ENCODE measurements around the gene TARS3.
A peak's percentile ranks its signal among the peaks of the same experiment; 100 is the strongest.
"Not testable (repeated sequence)": the region's sequence is repeated elsewhere in the genome, so short reads cannot be mapped to it uniquely, and the experiment has no call there.

TARS3 gene

GRCh38 chr15:101723874-101724674 lies at the start of gene TARS3:
Gene TARS3 (minus strand): TSS chr15:101724473. CDS start chr15:101724387, 86 bp downstream.
- DNase-seq (ENCODE audit: low spot score in 2 of 2) (peak; percentile 83 to 85), ATAC-seq (ENCODE audit: low read depth) (peak; percentile 86)
- Mint-ChIP-seq H3K4me3 (peak within 1 kb of the TSS; percentile 89), H3K27ac (peak within 1 kb of the TSS; percentile 67), H3K27me3 (no peaks in the 10 kb centered on the region), H3K9me3 (peaks cover 4% of the 10 kb centered on the region), H3K36me3 (peaks cover 20% of the 10 kb centered on the region), H3K4me1 (peaks cover 7% of the 10 kb centered on the region)

- Mint-ChIP-seq H3K36me3 (peaks cover 3% of the 10 kb centered on the region), H3K27ac (no peak overlapping the region), H3K27me3 (peaks cover 3% of the 10 kb centered on the region), H3K4me1 (no peaks in the 10 kb centered on the region), H3K9me3 (no peaks in the 10 kb centered on the region), H3K4me3 (no peak overlapping the region)
- no peak for DNase-seq (ENCODE audit: low spot score in 2 of 2)
- no peak for ATAC-seq (ENCODE audit: low read depth)
Observed at GRCh38 chr15:101773496-101774100, 49.3 kb upstream of the TARS3 start.

- H3K4me1 Mint-ChIP-seq = no peaks in the 10 kb centered on the region
- no peak overlapping the region for H3K4me3 Mint-ChIP-seq
- H3K27me3 Mint-ChIP-seq = peaks cover 3% of the 10 kb centered on the region
Observed at GRCh38 chr15:101772921-101773320, 48.6 kb upstream of the TARS3 start.

GRCh38 chr15:101767083-101767640 lies 42.9 kb upstream of the TARS3 start:
- not testable (repeated sequence) for DNase-seq (ENCODE audit: low spot score in 2 of 2); H3K4me1 Mint-ChIP-seq; H3K9me3 Mint-ChIP-seq; ATAC-seq (ENCODE audit: low read depth); H3K36me3 Mint-ChIP-seq; H3K27ac Mint-ChIP-seq; H3K4me3 Mint-ChIP-seq; H3K27me3 Mint-ChIP-seq

More at GRCh38 chr15:101772921-101773320, 48.6 kb upstream of the TARS3 start:
- H3K9me3 Mint-ChIP-seq = no peaks in the 10 kb centered on the region
- ATAC-seq (ENCODE audit: low read depth) (no peak), DNase-seq (ENCODE audit: low spot score in 2 of 2) (no peak)
- peaks cover 3% of the 10 kb centered on the region for H3K36me3 Mint-ChIP-seq
- H3K27ac Mint-ChIP-seq = no peak overlapping the region

- H3K36me3 Mint-ChIP-seq = peaks cover 4% of the 10 kb centered on the region
- H3K4me3 Mint-ChIP-seq = no peak overlapping the region
- ATAC-seq (ENCODE audit: low read depth) = no peak
- DNase-seq (ENCODE audit: low spot score in 2 of 2) = no peak
- no peaks in the 10 kb centered on the region for H3K4me1 Mint-ChIP-seq
- no peak overlapping the region for H3K27ac Mint-ChIP-seq
- no peaks in the 10 kb centered on the region for H3K9me3 Mint-ChIP-seq
- H3K27me3 Mint-ChIP-seq = no peaks in the 10 kb centered on the region
Observed at GRCh38 chr15:101765772-101766456, 41.6 kb upstream of the TARS3 start.

- not testable (repeated sequence) for H3K27ac Mint-ChIP-seq; H3K4me1 Mint-ChIP-seq; ATAC-seq (ENCODE audit: low read depth); H3K27me3 Mint-ChIP-seq; H3K4me3 Mint-ChIP-seq; H3K36me3 Mint-ChIP-seq; DNase-seq (ENCODE audit: low spot score in 2 of 2); H3K9me3 Mint-ChIP-seq
Observed at GRCh38 chr15:101765340-101765671, 41.0 kb upstream of the TARS3 start.

- H3K9me3 Mint-ChIP-seq; H3K27ac Mint-ChIP-seq; H3K4me3 Mint-ChIP-seq; DNase-seq (ENCODE audit: low spot score in 2 of 2); H3K4me1 Mint-ChIP-seq; ATAC-seq (ENCODE audit: low read depth); H3K27me3 Mint-ChIP-seq; H3K36me3 Mint-ChIP-seq: not testable (repeated sequence)
Observed at GRCh38 chr15:101764669-101765339, 40.5 kb upstream of the TARS3 start.

GRCh38 chr15:101746716-101747082 lies 22.4 kb upstream of the TARS3 start:
- peak overlapping the region; percentile 77 for H3K4me3 Mint-ChIP-seq
- not testable (repeated sequence) for DNase-seq (ENCODE audit: low spot score in 2 of 2); H3K9me3 Mint-ChIP-seq; H3K36me3 Mint-ChIP-seq; H3K4me1 Mint-ChIP-seq; H3K27ac Mint-ChIP-seq; H3K27me3 Mint-ChIP-seq
- ATAC-seq (ENCODE audit: low read depth) = peak; percentile 5

- not testable (repeated sequence) for H3K27ac Mint-ChIP-seq; DNase-seq (ENCODE audit: low spot score in 2 of 2); H3K4me1 Mint-ChIP-seq; H3K36me3 Mint-ChIP-seq; ATAC-seq (ENCODE audit: low read depth); H3K27me3 Mint-ChIP-seq; H3K4me3 Mint-ChIP-seq; H3K9me3 Mint-ChIP-seq
Observed at GRCh38 chr15:101734837-101735236, 10.6 kb upstream of the TARS3 start.

- H3K4me3 Mint-ChIP-seq = no peak overlapping the region
- peaks cover 4% of the 10 kb centered on the region for H3K4me1 Mint-ChIP-seq
- no peak for DNase-seq (ENCODE audit: low spot score in 2 of 2)
- no peaks in the 10 kb centered on the region for H3K9me3 Mint-ChIP-seq
- peaks cover 2% of the 10 kb centered on the region for H3K36me3 Mint-ChIP-seq
- no peaks in the 10 kb centered on the region for H3K27me3 Mint-ChIP-seq
- no peak overlapping the region for H3K27ac Mint-ChIP-seq
- ATAC-seq (ENCODE audit: low read depth) = no peak
Observed at GRCh38 chr15:101733545-101733944, 9.3 kb upstream of the TARS3 start.

GRCh38 chr15:101732772-101733171 lies 8.5 kb upstream of the TARS3 start:
- H3K36me3 Mint-ChIP-seq = peaks cover 2% of the 10 kb centered on the region
- no peak overlapping the region for H3K4me3 Mint-ChIP-seq
- no peaks in the 10 kb centered on the region for H3K27me3 Mint-ChIP-seq
- DNase-seq (ENCODE audit: low spot score in 2 of 2) (no peak), ATAC-seq (ENCODE audit: low read depth) (no peak)
- H3K27ac Mint-ChIP-seq = no peak overlapping the region
- H3K4me1 Mint-ChIP-seq = peaks cover 4% of the 10 kb centered on the region
- H3K9me3 Mint-ChIP-seq = peaks cover 1% of the 10 kb centered on the region

- ATAC-seq (ENCODE audit: low read depth) (no peak), DNase-seq (ENCODE audit: low spot score in 2 of 2) (no peak)
- H3K4me3 Mint-ChIP-seq = no peak overlapping the region
- H3K36me3 Mint-ChIP-seq = peaks cover 2% of the 10 kb centered on the region
- peaks cover 1% of the 10 kb centered on the region for H3K9me3 Mint-ChIP-seq
- peaks cover 4% of the 10 kb centered on the region for H3K4me1 Mint-ChIP-seq
- H3K27ac Mint-ChIP-seq = no peak overlapping the region
- no peaks in the 10 kb centered on the region for H3K27me3 Mint-ChIP-seq
Observed at GRCh38 chr15:101731746-101732145, 7.5 kb upstream of the TARS3 start.

GRCh38 chr15:101727186-101727585 lies 2.9 kb upstream of the TARS3 start:
- Mint-ChIP-seq H3K36me3 (peaks cover 2% of the 10 kb centered on the region), H3K27me3 (no peaks in the 10 kb centered on the region), H3K9me3 (peaks cover 1% of the 10 kb centered on the region), H3K4me1 (peaks cover 9% of the 10 kb centered on the region), H3K4me3 (no peak overlapping the region), H3K27ac (no peak overlapping the region)
- DNase-seq (ENCODE audit: low spot score in 2 of 2) (no peak), ATAC-seq (ENCODE audit: low read depth) (no peak)

GRCh38 chr15:101725073-101725472 lies 800 bp upstream of the TARS3 start:
- H3K4me1 Mint-ChIP-seq = peaks cover 9% of the 10 kb centered on the region
- H3K9me3 Mint-ChIP-seq = peaks cover 4% of the 10 kb centered on the region
- peaks cover 14% of the 10 kb centered on the region for H3K36me3 Mint-ChIP-seq
- no peak overlapping the region for H3K4me3 Mint-ChIP-seq
- ATAC-seq (ENCODE audit: low read depth) (no peak), DNase-seq (ENCODE audit: low spot score in 2 of 2) (no peak)
- peak overlapping the region; percentile 12 for H3K27ac Mint-ChIP-seq
- H3K27me3 Mint-ChIP-seq = no peaks in the 10 kb centered on the region
